Dermis microvascular lymphatic vessel endothelial cell (primary cell): Measurements from ENCODE around the gene POFUT1. TPM values are rescaled to one million over a fixed set of nuclear protein-coding genes. Genes with fewer than 3 reads are reported as not detected.
"Not testable (repeated sequence)": the region's sequence is repeated elsewhere in the genome, so short reads cannot be mapped to it uniquely, and the experiment has no call there.

Source experiments
- DNase-seq, 2 donors: peaks; one replicate each; pipeline versions ENCODE4 v3.0.0 to v3.0.0-alpha.2; 2010; ENCODE audit warnings: low read depth in 2 of 2
- total RNA-seq: library from RNA; depleted of rRNA; stranded (reverse); fragments of >200 nt; gene quantifications from 2 replicates; pipeline ENCODE4 v1.2.1, GENCODE V29; 2014

POFUT1 gene
- 26.7 and 42.9 TPM in 2 replicates for total RNA-seq

DNA sequence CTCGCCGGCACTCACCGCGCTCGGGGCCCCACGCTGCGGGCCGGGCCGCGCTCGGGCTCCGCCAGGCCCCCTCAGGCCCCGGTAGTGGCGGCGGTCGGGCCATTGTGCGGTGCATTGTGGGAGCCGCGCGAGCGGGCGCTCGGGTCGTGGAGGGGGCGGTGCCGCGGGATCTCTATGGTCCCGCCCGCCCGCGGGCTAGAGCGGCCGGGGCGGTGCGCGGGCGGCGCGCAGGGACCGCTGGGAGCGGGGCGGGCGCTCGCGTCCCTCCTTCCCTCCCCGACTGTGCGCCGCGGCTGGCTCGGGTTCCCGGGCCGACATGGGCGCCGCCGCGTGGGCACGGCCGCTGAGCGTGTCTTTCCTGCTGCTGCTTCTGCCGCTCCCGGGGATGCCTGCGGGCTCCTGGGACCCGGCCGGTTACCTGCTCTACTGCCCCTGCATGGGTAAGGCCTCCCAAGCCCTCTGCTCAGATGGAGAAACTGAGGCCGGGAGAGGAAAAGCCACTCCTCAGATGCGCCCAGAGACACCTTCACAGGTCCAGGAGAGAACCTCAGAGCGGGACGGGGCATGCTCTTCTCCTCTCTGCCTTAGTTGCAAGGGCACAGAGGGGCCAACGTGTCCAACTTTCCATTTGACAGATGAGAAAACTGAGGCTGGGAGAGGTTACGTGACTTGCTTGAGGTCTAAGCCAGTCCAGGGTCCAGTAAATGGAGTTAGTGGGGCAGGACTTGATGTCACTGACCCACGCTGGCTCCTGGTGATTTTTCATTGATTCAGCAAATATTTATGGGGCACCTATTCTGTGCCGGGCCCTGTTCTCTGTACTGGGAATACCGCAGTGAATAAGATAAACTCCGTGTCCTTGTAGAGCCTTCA is at the start of gene POFUT1, which contains the start of gene PLAGL2:
Gene POFUT1, plus strand, starts transcription at position 255 of the 873 bp plus-strand sequence. Its CDS starts 62 bp downstream, at position 317.
Gene PLAGL2, minus strand, starts transcription at position 118 of the 873 bp plus-strand sequence. CDS start 5,565 bp downstream, outside the sequence.
- DNase-seq = peak; percentile 58 to 89

DNA sequence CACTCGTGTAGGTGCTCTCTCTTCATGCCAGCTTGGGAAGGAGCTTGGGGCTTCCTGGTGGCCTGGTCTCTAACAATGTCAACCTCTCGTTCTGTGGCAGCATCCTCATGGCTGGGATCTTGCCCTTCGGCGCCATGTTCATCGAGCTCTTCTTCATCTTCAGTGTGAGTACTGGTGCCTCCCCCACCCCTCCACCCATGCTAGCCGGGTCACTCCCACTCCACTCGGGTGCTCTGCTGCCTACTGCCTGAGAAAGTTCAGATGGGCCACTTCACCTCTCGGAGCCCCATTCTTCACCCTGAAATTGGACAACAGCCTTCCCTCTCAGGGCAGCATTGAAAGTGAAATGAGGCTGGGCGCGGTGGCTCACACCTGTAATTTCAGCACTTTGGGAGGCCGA is 49.3 kb upstream of the POFUT1 start:
- DNase-seq = no peak

DNA sequence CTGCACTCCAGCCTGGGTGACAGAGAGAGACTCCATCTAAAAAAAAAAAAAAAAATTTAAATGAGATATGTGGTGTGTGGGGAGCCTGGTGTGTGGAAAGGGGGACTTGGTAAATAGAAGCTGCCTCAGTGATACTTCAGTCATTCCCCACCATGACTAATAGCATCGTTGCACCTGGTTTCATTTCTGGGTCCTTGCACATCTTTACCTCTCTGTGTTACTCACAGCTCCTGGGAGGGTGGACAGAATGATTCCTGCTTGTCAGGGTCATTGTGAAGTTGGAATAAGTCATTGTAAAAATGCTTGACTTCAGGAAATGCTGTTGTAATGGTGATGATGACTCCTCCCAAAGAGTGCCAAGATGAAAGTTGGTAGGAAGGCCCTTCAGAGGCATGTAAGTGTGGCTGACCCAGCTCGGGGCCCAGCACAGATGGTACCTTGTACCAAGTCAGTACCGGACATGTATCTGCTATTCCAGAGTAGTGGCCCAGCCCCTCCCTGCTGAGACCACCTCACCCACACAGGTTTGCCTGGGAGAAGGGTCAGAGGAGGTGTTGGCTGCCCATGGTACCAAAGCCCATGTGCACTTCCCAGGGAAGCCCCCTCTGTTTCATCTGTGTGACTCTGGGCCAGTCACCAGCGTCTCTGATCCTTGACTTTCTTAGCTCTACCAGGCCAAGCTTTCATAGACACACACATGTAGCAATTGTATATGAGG is 48.6 kb upstream of the POFUT1 start:
- no peak for DNase-seq

DNA sequence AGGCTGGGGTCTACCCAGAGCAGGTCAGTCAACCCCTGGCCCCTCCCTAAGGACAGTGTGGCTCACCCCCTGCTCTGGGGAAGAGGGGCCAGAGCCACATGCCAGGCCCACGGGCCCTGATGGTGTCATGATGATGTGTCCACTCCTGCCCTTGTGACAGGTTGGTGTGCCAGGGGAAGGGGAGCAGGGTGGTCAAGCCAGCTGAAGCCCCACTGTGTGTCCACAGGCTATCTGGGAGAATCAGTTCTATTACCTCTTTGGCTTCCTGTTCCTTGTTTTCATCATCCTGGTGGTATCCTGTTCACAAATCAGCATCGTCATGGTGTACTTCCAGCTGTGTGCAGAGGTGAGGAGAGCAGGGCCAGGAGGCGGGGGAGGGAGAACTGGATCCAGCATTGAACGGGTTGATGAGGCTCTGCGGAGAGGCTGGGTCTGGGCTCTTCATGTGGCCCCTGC is 47.9 kb upstream of the POFUT1 start:
- no peak for DNase-seq

DNA sequence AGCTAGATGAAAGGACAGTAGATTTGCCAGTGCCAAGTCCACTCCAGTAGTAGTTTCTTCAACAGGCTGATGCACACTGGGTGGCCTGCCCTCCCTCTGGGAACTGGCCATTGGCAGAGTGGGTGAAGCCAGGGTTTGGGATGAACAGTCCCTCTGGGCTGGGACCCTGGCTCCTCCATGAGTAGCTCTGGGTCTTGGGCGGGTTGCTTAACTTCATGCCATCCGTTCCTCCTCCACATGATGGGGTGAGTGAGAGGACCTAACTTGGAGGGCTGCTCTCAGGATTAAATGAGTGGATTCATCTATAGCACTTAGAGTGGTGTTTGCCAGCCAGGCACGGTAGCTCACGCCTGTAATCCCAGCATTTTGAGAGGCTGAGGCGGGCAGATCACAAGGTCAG is 47.3 kb upstream of the POFUT1 start:
- no peak for DNase-seq

DNA sequence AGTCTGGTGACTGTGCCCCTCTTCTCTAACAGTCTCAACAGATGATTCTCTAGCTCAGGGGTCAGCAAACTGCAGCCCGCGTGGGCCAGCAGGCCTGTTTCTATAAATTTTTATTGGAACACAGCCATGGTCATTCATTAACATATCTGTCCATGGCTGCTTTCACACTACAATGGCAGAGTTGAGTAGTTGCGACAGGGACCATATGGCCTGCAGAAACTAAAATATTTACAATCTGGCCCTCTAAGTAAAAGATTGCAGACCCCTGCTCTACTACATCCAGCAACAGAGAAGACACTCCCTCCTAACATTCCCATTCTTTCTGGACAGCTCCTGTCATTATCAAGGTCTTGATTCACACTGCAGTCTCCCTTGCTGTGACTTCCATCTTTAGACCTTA is 45.3 kb upstream of the POFUT1 start:
- DNase-seq = no peak

DNA sequence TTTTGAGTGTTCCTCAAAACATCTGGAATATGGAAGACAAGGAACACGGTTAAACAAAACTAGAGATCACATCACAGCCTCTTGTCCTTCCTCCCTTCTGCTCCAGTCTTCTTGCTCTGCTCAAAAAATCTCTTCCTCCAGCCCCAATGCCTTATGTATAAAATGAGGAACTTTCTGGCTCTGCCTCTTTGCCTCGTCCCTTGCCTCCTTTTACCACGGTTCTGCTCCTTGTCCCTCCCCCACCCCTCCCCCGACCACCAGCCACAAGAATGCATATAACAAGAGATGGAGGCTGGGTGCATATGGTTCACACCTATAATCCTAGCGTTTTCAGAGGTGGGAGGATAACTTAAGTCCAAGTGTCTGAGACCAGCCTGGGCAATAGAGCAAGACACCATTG is 43.7 kb upstream of the POFUT1 start:
- no peak for DNase-seq

DNA sequence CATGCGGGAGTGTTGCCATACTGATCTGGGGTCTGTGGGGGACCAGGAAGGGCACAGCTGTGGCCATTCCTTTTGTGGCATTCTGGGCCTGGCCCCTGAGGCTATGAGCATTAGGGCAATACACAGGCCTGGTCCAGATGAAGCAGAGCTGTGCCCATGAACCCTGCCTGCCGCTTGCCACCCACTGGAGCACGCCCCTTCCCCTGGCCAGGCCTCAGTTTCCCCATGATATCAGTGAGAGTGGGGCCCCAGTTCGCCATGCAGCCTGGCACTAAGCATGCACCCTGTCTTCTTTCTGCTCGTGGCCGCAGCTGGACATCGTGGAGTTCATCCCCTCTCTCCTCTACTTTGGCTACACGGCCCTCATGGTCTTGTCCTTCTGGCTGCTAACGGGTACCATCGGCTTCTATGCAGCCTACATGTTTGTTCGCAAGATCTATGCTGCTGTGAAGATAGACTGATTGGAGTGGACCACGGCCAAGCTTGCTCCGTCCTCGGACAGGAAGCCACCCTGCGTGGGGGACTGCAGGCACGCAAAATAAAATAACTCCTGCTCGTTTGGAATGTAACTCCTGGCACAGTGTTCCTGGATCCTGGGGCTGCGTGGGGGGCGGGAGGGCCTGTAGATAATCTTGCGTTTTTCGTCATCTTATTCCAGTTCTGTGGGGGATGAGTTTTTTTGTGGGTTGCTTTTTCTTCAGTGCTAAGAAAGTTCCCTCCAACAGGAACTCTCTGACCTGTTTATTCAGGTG is 42.5 kb upstream of the POFUT1 start:
- DNase-seq = no peak

DNA sequence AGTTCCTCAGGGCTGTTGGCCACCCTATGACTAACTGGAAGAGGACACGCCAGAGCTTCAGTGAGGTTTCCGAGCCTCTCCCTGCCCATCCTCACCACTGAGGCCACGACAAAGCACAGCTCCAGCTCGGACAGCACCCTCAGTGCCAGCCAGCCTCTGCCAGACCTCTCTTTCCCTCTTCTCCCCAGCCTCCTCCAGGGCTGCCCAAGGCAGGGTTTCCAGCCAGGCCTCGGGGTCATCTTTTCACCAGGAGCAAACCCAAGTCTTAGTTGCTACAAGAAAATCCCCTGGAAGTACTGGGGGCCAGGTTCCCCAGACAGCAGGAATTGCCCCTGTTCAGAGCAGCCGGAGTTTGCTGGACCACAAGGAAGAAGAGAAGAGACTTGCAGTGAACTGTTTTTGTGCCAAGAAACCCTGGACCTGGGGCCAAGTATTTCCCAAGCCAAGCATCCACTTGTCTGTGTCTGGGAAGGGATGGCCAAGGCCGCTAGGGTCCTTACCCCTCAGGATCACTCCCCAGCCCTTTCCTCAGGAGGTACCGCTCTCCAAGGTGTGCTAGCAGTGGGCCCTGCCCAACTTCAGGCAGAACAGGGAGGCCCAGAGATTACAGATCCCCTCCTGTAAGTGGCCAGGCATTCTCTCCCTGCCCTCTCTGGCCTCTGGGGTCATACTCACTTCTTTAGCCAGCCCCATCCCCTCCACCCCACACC is 41.7 kb upstream of the POFUT1 start:
- no peak for DNase-seq

DNA sequence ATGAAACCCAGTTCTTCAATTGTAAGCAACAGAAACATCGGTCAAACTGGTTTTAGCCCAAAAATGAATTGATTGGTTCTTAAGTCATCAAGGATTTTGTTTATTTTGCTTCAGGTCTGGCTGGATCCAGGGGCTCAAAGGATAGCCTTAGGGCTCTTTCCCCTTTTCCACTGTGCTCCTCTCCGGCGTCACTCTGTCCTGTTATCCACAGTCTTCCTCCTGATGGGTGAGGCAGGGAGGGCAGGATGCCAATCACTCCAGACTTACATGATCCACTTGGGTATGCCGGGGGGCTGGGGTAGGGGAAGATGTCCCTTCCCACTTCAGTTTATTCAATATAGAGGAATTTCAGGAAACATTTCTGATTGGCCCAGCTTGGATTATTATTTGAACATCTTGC is 40.1 kb upstream of the POFUT1 start:
- DNase-seq = no peak

DNA sequence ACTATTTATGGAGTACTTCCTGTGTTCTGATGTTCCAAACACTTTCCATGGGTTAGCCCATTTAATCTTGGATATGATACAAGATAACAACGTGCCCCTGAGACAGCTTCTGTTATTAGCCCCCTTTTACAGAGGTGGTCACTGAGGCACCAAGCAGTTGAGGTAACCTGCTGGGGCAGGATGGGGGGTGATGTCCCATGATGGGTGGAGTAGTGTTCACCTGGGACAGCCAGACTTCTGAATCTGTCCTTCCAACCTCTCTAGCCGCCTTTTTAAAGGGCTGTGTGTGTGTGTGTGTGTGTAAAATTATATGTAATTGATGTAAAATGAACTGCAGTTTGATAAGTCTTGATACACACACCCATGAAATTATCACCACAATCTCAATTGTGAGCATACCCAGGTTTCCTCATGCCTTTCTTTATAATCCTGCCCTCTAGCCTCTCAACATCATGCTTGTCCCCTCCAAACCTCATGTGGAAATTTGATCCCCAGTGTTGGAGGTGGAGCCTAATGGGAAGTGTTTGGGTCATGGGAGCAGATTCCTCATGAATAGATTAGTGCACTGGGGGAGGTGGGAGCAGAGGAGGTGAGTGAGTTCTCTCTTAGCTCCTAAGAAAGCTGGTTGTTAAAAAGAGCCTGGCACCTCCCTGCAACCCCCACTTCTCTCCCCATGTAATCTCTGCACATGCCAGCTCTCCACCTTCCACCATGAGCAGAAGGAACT is 39.3 kb upstream of the POFUT1 start:
- peak in 1 of 2 donors; percentile 22 for DNase-seq

DNA sequence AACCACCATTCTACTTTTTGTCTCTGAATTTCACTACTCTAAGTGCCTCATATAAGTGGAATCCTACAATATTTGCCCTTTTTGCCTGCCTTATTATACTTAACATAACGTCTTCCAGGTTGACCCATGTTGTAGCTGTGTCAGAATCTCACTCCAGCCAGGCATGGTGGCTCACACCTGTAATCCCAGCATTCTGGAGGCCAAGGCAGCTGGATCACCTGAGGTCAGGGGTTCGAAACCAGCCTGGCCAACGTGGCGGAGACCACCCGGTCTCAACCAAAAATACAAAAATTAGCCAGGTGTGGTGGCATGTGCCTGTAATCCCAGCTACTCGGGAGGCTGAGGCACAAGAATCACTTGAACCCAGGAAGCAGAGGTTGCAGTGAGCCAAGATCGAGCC is 30.0 kb upstream of the POFUT1 start:
- not testable (repeated sequence) for DNase-seq

DNA sequence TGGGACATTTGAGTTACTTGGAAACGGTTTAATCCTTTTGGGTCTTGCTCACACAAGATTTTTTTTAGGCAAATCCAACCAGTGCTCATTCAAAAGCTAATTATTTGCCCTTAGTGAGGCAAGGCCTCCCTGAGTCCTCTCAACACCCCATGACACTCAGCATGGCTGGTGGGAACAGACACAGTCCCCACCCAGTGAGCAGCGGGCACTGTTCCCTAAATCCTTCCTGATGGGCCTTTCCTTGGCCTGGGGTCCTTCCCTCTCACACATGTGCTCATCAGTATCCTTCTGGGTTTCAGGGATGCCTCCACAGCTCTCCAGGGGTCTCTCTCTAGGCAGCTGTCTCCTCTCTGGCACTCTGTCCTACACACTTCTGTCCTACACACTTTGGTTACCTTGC is 28.2 kb upstream of the POFUT1 start:
- DNase-seq = no peak

DNA sequence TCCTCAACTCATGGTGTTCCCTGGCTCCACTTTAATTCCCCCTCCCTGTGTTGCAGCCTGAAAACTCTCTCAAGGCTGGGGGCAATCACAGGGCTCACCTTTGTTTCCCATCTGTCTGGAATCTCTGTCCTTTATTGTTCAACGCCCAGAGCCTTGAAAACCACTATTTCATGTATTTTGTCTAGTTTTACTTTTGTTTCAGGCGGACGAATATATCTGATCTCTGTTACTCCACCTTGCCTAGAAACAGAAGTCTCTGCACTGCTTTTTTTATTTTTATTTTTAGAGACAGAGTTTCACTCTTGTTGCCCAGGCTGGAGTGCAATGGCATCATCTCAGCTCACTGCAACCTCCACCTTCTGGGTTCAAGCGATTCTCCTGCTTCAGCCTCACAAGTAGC is 27.7 kb upstream of the POFUT1 start:
- no peak for DNase-seq

DNA sequence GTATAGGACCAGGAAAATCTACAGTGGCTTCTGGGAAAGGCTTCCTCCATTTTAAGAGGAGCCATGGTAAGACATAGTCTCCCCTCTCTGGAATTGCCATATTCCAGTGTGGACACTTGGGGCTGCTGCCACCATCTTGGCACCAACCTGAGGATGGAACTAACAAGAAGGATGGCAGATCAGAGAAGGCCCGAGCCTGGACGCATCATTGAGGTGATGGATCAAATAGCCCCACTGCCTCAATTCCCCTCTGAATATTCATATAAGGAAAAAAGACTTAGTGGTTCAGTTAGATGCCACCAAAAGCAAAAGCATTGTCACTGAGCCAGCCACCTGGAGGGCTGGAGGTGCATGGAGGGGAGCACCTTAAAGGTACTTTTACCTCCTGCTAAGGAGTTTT is 26.1 kb upstream of the POFUT1 start:
- DNase-seq = no peak

DNA sequence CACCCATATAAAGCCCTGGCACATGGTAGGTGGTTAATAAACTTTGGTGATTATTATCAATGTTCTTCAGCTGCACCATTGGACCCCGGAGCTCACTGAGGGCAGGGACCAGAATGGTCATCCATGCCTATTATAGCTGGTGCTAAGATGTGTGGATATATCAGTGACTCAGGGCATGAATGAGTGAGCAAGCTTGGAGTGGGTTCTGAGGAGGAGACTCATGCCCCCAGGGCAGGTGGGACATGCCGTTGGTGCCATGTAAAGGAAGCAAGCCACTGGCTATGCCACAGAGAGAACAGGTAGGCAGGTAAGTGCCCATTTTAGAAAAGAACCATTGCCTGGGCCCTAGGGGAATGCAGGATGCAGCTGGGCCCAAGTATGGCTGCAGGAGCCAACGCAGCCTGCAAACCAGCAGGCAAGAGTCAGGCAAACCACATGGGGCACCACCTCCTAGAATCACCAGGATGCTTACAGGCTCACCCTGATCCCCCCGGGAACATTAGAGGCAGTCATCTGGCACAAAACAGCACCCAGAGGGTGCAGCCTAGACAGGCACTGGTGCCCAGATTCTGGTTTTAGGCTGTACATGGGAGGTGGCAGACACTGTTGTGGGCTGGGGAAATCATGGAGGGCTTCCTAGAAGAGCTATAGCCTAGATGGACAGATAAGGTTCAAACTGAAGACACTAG is 23.6 kb upstream of the POFUT1 start:
- DNase-seq = no peak

DNA sequence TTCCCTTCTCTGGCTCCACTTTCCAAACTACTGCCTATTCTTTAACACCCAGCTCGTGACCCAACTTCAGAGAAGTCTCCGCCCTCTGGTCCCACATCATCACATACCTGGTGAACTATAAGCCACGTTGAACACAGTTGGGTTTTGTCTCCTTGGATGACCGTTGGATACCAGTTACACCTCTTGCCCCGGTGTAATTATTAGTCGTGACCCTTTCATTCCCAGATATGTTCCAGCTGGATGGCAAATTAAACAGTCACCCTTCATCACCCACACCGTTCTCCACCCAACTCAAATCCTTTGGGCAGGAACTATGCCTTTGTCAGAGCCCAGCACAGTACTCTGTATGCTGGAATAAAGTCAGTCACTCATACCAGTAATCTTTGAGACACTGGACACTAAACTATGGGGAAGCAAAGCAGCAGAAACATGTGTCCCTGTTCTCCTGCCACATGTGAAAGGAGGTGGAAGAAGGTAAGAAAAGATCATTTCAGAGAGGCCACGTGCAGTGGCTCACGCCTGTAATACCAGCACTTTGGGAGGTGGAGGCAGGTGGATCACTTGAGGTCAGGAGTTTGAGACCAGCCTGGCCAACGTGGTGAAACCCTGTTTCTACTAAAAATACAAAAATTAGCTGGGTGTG is 22.6 kb upstream of the POFUT1 start:
- no peak for DNase-seq

DNA sequence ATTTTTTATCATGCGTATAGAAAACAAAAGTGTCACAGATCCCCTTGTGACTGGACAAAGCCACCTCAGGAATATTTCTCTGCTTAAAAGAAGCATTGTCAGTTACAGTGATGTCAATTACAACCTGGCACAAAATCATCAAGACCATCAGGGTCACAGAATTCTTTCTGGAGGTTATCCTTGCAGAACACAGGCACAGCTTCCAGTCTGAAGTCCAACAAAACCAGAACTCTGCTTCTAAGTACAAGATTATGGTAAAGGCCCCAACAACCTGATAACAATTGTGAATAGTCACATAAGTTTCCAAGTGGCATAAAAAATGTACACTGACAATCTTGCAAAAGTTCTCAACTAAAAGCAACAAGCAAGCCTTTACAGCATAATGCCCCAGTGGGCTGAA is 21.2 kb upstream of the POFUT1 start:
- DNase-seq = no peak

DNA sequence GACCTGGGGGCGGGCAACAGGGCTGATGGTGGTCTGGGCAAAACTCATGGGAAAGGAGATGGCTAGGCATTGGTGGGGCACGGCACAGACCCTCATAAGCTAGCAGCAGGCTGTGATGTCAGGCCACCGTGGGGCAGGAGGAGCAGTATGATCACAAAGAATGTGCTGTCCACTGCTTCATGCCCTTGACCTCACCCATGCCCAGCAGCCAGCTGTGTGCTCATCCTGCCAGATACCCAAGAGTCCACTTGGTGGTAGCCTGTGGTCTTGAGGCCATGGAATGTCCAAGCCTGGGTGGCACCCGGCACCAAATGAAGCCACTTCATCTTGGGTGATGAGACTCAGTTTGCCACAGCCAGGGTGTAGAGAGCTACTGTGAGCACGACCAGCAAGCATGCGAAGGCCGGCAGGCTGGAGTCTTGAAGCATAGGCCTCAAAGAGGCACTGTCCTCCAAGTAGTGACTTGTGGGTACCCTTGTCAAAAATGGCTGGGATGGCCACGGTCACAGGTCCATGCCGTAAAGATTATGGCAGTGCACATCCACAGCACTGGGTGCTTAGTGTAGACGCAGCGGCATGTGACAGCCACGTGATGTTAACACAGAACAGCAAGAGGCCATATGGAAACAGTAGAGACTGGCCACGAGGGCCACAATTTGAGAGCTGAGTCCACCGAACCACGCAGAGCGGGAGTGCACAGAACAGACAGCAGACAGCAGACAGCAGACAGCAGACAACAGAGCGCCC is 19.1 kb upstream of the POFUT1 start:
- DNase-seq = no peak
